Measurements from ENCODE around the gene LIPM.

LIPM gene

GRCh38 chr10:88841316-88842111 is 39.0 kb downstream of the LIPM start:
- DNase-seq: no peak

GRCh38 chr10:88843171-88843570 is 40.6 kb downstream of the LIPM start:
- no peak for DNase-seq

- no peak for DNase-seq
Measured at GRCh38 chr10:88848499-88848898, 46.0 kb downstream of the LIPM start.

GRCh38 chr10:88849234-88849633 is 46.7 kb downstream of the LIPM start:
- no peak for DNase-seq

- no peak for DNase-seq
Measured at GRCh38 chr10:88850712-88851111, 48.2 kb downstream of the LIPM start.

GRCh38 chr10:88851706-88852105 is 49.2 kb downstream of the LIPM start, which contains the start of gene ANKRD22:
TSS of gene ANKRD22 (minus strand) at chr10:88851844. CDS start at chr10:88851607, 237 bp downstream.
- no peak for DNase-seq

- DNase-seq: no peak
Measured at GRCh38 chr10:88852327-88852726, 49.8 kb downstream of the LIPM start.

GRCh38 chr10:88853155-88853881 is 50.8 kb downstream of the LIPM start:
- no peak for DNase-seq

- DNase-seq: no peak
Measured at GRCh38 chr10:88854684-88855083, 52.2 kb downstream of the LIPM start.

GRCh38 chr10:88857831-88858230 is 55.3 kb downstream of the LIPM start:
- DNase-seq: no peak

GRCh38 chr10:88858491-88858890 is 56.0 kb downstream of the LIPM start:
- no peak for DNase-seq

- DNase-seq: no peak
Measured at GRCh38 chr10:88861036-88861435, 58.5 kb downstream of the LIPM start.

- DNase-seq: peak in 1 of 2 experiments; percentile 15
Measured at GRCh38 chr10:88865281-88865876, 62.8 kb downstream of the LIPM start.

- no peak for DNase-seq
Measured at GRCh38 chr10:88866454-88866853, 63.9 kb downstream of the LIPM start.

- DNase-seq: no peak
Measured at GRCh38 chr10:88870089-88870488, 67.6 kb downstream of the LIPM start.
